ENCODE data around the gene PRICKLE4.

DNA sequence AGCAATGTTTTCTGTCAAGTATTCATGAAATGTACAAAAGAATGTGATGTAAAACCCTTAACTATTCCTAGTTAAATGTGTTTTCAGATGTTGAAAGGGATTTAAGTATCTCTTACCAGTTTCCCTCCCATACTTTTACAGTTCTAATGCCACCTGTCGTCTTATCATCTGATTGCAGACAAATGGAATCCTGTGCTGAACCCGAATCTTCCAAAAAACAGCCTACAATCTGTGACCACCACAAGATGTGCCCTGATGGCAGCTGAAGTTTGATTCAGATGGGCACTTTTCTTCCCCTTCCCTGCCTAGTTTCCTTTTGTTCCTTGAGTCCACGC is 8.8 kb downstream of the PRICKLE4 start:
- no peak for TF ChIP-seq POLR2AphosphoS5 (IDR thresholded peaks at IDR 0.05)
- TF ChIP-seq, protein P1, sequence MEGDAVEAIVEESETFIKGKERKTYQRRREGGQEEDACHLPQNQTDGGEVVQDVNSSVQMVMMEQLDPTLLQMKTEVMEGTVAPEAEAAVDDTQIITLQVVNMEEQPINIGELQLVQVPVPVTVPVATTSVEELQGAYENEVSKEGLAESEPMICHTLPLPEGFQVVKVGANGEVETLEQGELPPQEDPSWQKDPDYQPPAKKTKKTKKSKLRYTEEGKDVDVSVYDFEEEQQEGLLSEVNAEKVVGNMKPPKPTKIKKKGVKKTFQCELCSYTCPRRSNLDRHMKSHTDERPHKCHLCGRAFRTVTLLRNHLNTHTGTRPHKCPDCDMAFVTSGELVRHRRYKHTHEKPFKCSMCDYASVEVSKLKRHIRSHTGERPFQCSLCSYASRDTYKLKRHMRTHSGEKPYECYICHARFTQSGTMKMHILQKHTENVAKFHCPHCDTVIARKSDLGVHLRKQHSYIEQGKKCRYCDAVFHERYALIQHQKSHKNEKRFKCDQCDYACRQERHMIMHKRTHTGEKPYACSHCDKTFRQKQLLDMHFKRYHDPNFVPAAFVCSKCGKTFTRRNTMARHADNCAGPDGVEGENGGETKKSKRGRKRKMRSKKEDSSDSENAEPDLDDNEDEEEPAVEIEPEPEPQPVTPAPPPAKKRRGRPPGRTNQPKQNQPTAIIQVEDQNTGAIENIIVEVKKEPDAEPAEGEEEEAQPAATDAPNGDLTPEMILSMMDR (IDR thresholded peaks at IDR 0.05), result no peak
